ENCODE data around the gene DLG1. TPM values are rescaled to one million over a fixed set of nuclear protein-coding genes. Genes with fewer than 3 reads are reported as not detected.

DLG1 gene
- total and polyA plus RNA-seq, 2 experiments from 2014 or later: 54.8 to 128 TPM

DNA sequence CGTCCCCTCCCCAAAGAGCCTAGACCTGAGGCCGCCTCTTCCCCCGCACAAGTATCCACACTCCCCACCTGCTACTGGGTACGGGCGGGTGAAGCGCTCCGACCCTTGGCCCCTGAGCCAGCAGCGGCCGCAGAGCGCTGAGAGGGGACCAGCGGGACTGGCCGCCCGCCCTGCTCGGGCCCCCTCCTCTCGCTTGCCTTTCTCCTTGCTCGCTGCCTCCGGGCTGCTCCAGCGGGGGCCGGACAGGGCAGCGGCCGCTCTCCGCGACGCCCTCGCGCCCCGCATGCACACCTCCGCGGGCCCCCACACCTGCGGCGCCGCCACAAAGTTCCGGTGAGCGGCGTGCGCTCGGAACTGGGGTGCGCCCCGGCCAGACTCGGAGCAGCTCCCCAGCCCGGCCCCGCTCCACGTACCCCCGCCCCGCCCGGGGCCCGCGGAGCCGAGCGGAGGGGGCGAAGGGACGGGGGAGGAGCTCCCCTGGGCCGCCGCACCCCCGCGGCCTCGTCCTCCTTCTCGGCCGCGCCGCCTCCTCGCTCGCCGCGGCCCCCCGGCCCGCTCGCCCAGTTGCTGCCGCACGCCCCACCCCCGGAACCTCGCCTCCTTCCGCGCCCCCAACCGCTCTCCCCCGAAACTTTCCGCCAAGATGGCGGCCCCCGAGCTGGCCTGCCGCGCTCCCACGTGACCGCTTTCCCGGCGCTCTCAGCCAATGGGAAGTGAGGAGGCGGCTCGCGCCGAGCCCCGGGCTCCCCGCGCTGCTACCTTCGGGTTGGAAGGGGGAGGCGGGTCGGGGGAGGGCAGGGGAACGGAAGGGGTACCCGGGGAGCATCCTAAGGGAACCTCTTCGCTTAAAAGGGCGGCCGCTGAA lies 704 bp downstream of the DLG1 start:
- DNase-seq (ENCODE audit: low spot score): peak; percentile 96
- Histone ChIP-seq H3K4me2 (peak overlapping the region; percentile 91), H3K4me3 (peak overlapping the region; percentile 67), H3K36me3 (replicated peaks; ENCODE audit: insufficient read depth, low read depth) (no peaks in the 10 kb centered on the region), H3K79me2 (peaks cover 49% of the 10 kb centered on the region), H3K27me3 (no peaks in the 10 kb centered on the region), H3K27ac (peak overlapping the region; percentile 95), H3K4me1 (ENCODE audit: insufficient read depth) (peaks cover 35% of the 10 kb centered on the region), H3K9me2 (replicated peaks; ENCODE audit: insufficient read depth) (no peaks in the 10 kb centered on the region), H2AFZ (peak overlapping the region; percentile 84), H3K9me3 (ENCODE audit: low read depth) (no peaks in the 10 kb centered on the region), H4K20me1 (ENCODE audit: insufficient read depth, poor library complexity, severe bottlenecking) (peaks cover 34% of the 10 kb centered on the region)
- 1% methylated on average over 28 of the region's 100 CpGs for WGBS (ENCODE audit: low lambda C conversion rate, missing lambda C conversion rate)
- TF ChIP-seq, protein P1, sequence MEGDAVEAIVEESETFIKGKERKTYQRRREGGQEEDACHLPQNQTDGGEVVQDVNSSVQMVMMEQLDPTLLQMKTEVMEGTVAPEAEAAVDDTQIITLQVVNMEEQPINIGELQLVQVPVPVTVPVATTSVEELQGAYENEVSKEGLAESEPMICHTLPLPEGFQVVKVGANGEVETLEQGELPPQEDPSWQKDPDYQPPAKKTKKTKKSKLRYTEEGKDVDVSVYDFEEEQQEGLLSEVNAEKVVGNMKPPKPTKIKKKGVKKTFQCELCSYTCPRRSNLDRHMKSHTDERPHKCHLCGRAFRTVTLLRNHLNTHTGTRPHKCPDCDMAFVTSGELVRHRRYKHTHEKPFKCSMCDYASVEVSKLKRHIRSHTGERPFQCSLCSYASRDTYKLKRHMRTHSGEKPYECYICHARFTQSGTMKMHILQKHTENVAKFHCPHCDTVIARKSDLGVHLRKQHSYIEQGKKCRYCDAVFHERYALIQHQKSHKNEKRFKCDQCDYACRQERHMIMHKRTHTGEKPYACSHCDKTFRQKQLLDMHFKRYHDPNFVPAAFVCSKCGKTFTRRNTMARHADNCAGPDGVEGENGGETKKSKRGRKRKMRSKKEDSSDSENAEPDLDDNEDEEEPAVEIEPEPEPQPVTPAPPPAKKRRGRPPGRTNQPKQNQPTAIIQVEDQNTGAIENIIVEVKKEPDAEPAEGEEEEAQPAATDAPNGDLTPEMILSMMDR (IDR thresholded peaks at IDR 0.05; ENCODE audit: poor library complexity): no peak
- no peak for TF ChIP-seq EZH2phosphoT487 (IDR thresholded peaks at IDR 0.05; ENCODE audit: low read depth, severe bottlenecking, unreplicated experiment)
- no peak for TF ChIP-seq EZH2 (IDR thresholded peaks at IDR 0.05; ENCODE audit: borderline replicate concordance)

DNA sequence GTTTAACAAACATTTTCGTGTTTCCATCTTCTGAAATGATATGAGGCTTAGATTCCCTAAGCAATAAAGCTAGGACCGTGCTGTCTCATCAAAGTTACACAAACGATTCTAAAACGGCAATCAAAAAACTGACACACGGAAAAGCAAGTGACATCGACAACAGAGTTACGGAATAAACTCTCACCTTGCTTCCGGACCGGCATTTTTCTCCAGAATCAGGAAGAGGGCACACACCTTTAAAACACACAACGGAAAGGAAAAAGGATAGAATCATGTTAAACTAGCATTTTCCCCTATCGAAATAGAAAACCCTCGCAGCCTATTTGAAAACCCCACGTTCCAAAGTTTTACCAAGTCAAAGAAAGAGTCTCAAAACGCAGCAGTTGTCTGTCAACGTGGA lies 1.4 kb downstream of the DLG1 start:
- no peak for TF ChIP-seq EZH2 (IDR thresholded peaks at IDR 0.05; ENCODE audit: borderline replicate concordance)
- TF ChIP-seq, protein P1 (IDR thresholded peaks at IDR 0.05; ENCODE audit: poor library complexity): no peak
- TF ChIP-seq EZH2phosphoT487 (IDR thresholded peaks at IDR 0.05; ENCODE audit: low read depth, severe bottlenecking, unreplicated experiment): no peak
- Histone ChIP-seq H3K4me2 (peak overlapping the region; percentile 70), H3K4me1 (ENCODE audit: insufficient read depth) (peaks cover 35% of the 10 kb centered on the region), H3K27me3 (no peaks in the 10 kb centered on the region), H3K9me2 (replicated peaks; ENCODE audit: insufficient read depth) (no peaks in the 10 kb centered on the region), H3K79me2 (peaks cover 57% of the 10 kb centered on the region), H4K20me1 (ENCODE audit: insufficient read depth, poor library complexity, severe bottlenecking) (peaks cover 39% of the 10 kb centered on the region), H3K9me3 (ENCODE audit: low read depth) (no peaks in the 10 kb centered on the region), H3K36me3 (replicated peaks; ENCODE audit: insufficient read depth, low read depth) (no peaks in the 10 kb centered on the region), H3K4me3 (peak overlapping the region; percentile 67), H2AFZ (no peak overlapping the region), H3K27ac (peak overlapping the region; percentile 95)
- no peak for DNase-seq (ENCODE audit: low spot score)
- 1% methylated on average over 15 of the region's 15 CpGs for WGBS (ENCODE audit: low lambda C conversion rate, missing lambda C conversion rate)

DNA sequence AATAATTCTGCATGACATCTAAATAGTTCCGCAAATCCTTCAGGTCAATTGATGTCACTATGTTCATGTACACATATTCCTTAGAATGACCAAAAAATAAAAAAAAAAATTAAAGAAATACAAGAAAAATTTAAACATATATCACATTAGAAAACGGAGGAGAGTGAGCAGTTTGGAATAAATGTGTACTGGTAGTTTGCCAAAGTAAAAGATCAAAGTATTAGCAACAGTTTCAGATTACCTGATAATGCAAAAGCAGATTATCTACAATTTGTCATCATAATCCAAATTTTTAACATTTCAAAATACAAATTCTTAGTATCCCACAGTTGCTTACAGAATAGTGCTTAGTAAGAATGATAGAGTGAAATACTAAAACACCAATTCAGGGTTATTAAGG lies 1.9 kb downstream of the DLG1 start:
- peak overlapping the region; percentile 70 for H3K4me2 ChIP-seq
- H3K4me3 ChIP-seq: peak overlapping the region; percentile 67
- H3K36me3 ChIP-seq (replicated peaks; ENCODE audit: insufficient read depth, low read depth): no peaks in the 10 kb centered on the region
- DNase-seq (ENCODE audit: low spot score): no peak
- no peaks in the 10 kb centered on the region for H3K27me3 ChIP-seq
- peaks cover 44% of the 10 kb centered on the region for H4K20me1 ChIP-seq (ENCODE audit: insufficient read depth, poor library complexity, severe bottlenecking)
- TF ChIP-seq EZH2 (IDR thresholded peaks at IDR 0.05; ENCODE audit: borderline replicate concordance): no peak
- peaks cover 35% of the 10 kb centered on the region for H3K4me1 ChIP-seq (ENCODE audit: insufficient read depth)
- H3K9me3 ChIP-seq (ENCODE audit: low read depth): no peaks in the 10 kb centered on the region
- H3K79me2 ChIP-seq: peaks cover 61% of the 10 kb centered on the region
- no peak overlapping the region for H2AFZ ChIP-seq
- peak overlapping the region; percentile 95 for H3K27ac ChIP-seq
- no peaks in the 10 kb centered on the region for H3K9me2 ChIP-seq (replicated peaks; ENCODE audit: insufficient read depth)
- 50% methylated on average over 2 of the region's 2 CpGs for WGBS (ENCODE audit: low lambda C conversion rate, missing lambda C conversion rate)

DNA sequence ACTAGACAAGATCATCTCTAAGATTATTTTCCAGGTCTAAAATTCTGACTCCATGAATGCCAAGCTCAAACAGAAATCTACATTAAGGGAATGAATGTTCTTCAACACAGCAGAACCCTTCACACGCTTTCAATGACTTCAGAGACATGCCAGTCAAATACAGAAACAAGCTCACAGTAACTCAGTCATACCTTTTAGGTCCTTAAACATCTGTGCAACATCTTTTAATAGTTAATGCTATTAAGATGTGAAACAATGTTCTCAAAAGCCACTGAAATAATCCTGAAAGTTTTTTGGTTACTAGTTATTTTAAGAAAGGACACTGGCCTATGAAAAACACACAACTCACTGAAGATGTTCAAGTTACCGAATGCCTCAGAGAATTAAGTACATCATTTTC lies 2.5 kb downstream of the DLG1 start:
- no peaks in the 10 kb centered on the region for H3K9me3 ChIP-seq (ENCODE audit: low read depth)
- 46% methylated on average over 2 of the region's 2 CpGs for WGBS (ENCODE audit: low lambda C conversion rate, missing lambda C conversion rate)
- H3K36me3 ChIP-seq (replicated peaks; ENCODE audit: insufficient read depth, low read depth): no peaks in the 10 kb centered on the region
- peaks cover 47% of the 10 kb centered on the region for H4K20me1 ChIP-seq (ENCODE audit: insufficient read depth, poor library complexity, severe bottlenecking)
- H3K4me2 ChIP-seq: peak overlapping the region; percentile 70
- no peak for DNase-seq (ENCODE audit: low spot score)
- no peak overlapping the region for H3K27ac ChIP-seq
- peaks cover 68% of the 10 kb centered on the region for H3K79me2 ChIP-seq
- H3K27me3 ChIP-seq: no peaks in the 10 kb centered on the region
- peak overlapping the region; percentile 67 for H3K4me3 ChIP-seq
- H3K4me1 ChIP-seq (ENCODE audit: insufficient read depth): peaks cover 35% of the 10 kb centered on the region
- H2AFZ ChIP-seq: no peak overlapping the region
- TF ChIP-seq EZH2phosphoT487 (IDR thresholded peaks at IDR 0.05; ENCODE audit: low read depth, severe bottlenecking, unreplicated experiment) (no peak), EZH2 (IDR thresholded peaks at IDR 0.05; ENCODE audit: borderline replicate concordance) (no peak)
- TF ChIP-seq, protein P1 (IDR thresholded peaks at IDR 0.05; ENCODE audit: poor library complexity): no peak
- no peaks in the 10 kb centered on the region for H3K9me2 ChIP-seq (replicated peaks; ENCODE audit: insufficient read depth)
